Loucy (cell line): ENCODE data around the gene NUAK2.

Source experiments
- H2AFZ ChIP-seq: fragments of 200-600 bp; sonication (generic); 2 replicates; pipeline ENCODE4 v1.6.0; 2016; ENCODE audit warnings: antibody characterized with exemption, mild to moderate bottlenecking, low read length, moderate library complexity
- H3F3A ChIP-seq: fragments of 200-600 bp; 2 replicates; pipeline ENCODE4 v1.6.0; 2016; ENCODE audit warnings: antibody characterized with exemption, low read depth, mild to moderate bottlenecking
- H3K27me3 ChIP-seq: fragments of 200-600 bp; sonication (generic); 2 replicates; pipeline ENCODE4 v1.6.1; 2014; ENCODE audit warnings: low read length, mild to moderate bottlenecking; ENCODE audit not compliant: insufficient read depth, poor library complexity, severe bottlenecking
- H3K36me3 ChIP-seq: fragments of 200-600 bp; sonication (generic); 2 replicates; pipeline ENCODE4 v1.6.1; 2016; ENCODE audit warnings: low read length; ENCODE audit not compliant: insufficient read depth
- H3K4me1 ChIP-seq: fragments of 200-600 bp; sonication (generic); 2 replicates; pipeline ENCODE4 v1.5.1; 2014; ENCODE audit warnings: low read length, mild to moderate bottlenecking; ENCODE audit not compliant: insufficient read depth, poor library complexity, severe bottlenecking
- H3K4me2 ChIP-seq: fragments of 200-600 bp; sonication (generic); 2 replicates; pipeline ENCODE4 v1.6.0; 2014; ENCODE audit warnings: antibody characterized with exemption, low read length, low read depth, mild to moderate bottlenecking; ENCODE audit not compliant: poor library complexity, severe bottlenecking
- H3K4me3 ChIP-seq: fragments of 200-600 bp; sonication (generic); 2 replicates; pipeline ENCODE4 v1.5.1; 2014; ENCODE audit warnings: low read length, mild to moderate bottlenecking, mixed read lengths; ENCODE audit not compliant: poor library complexity, severe bottlenecking
- H3K79me2 ChIP-seq: fragments of 200-600 bp; sonication (generic); 2 replicates; pipeline ENCODE4 v1.6.1; 2014; ENCODE audit warnings: low read length; ENCODE audit not compliant: insufficient read depth
- H3K9ac ChIP-seq: fragments of 200-600 bp; sonication (generic); 2 replicates; pipeline ENCODE4 v1.6.0; 2014; ENCODE audit warnings: mild to moderate bottlenecking, low read depth, low read length, moderate library complexity; ENCODE audit not compliant: poor library complexity, severe bottlenecking
- H3K9me2 ChIP-seq: fragments of 200-600 bp; sonication (generic); replicated peaks from 2 replicates; pipeline ENCODE4 v1.6.1; 2016; ENCODE audit warnings: low read depth, low read length, mixed read lengths
- H3K9me3 ChIP-seq: fragments of 200-600 bp; sonication (generic); 2 replicates; pipeline ENCODE4 v1.6.1; 2014; ENCODE audit warnings: mild to moderate bottlenecking, antibody characterized with exemption, low read length, low read depth; ENCODE audit not compliant: insufficient read depth
- H4K20me1 ChIP-seq: fragments of 200-600 bp; sonication (generic); 2 replicates; pipeline ENCODE4 v1.6.0; 2014; ENCODE audit warnings: antibody characterized with exemption, low read length, mild to moderate bottlenecking; ENCODE audit not compliant: insufficient read depth, poor library complexity, severe bottlenecking
- EZH2phosphoT487 ChIP-seq: fragments of 200-600 bp; IDR thresholded peaks from 2 replicates; pipeline ENCODE4 v1.6.1; 2018; ENCODE audit warnings: antibody characterized with exemption, mild to moderate bottlenecking, moderate library complexity, borderline replicate concordance
- TF ChIP-seq, protein P1 (sequence below): fragments of 200-600 bp; sonication (generic); conservative IDR thresholded peaks from 2 replicates; pipeline ENCODE4 v1.5.1; 2014; ENCODE audit warnings: mild to moderate bottlenecking, antibody characterized with exemption, low read length

Gene NUAK2

DNA sequence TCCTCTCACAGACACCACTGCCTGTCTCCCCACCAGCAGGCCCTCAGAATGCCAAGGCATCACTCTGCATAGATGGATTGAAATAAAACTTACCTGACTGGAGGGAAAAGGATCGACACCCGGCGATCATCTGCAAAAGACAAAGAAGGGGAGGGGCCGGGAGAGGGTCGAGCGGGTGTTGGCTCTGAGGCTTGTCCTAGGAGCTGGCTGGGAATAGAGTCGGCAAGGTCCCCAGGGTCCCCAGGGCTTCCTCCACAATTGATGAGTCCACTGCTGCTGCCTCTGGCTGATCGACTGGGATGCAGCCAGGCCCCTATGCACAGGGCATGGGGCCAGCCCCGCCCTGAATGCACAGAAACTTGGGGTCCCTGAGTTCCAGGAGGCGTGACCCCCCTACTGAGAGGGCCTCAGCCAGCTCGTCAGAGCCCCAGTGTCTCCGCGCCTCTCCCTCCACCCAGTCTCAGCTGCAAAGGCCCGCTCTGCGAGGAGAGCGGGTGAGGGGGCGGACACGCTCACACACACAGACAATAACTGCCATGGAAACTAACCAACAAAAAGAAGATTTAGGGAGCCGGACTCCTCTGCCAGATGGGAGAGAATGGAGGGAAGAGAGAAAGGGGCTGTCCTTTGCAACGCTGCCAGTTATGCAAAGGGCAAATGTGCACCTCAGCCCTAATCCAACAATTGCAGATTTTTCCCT lies 35.0 kb upstream of the NUAK2 start, which contains the start of gene KLHDC8A:
TSS of gene KLHDC8A (minus strand) at position 483 of the 700 bp plus-strand sequence. CDS start 13,318 bp downstream, outside the sequence.
- Histone ChIP-seq H3K4me1 (no peaks in the 10 kb centered on the region), H3K79me2 (no peaks in the 10 kb centered on the region), H3K9me2 (no peaks in the 10 kb centered on the region), H3K9ac (no peak within 1 kb of the TSS), H3K4me3 (no peak within 1 kb of the TSS), H2AFZ (no peak within 1 kb of the TSS), H3K27me3 (no peaks in the 10 kb centered on the region), H3K4me2 (no peak within 1 kb of the TSS), H4K20me1 (no peaks in the 10 kb centered on the region), H3K9me3 (no peaks in the 10 kb centered on the region), H3F3A (no peaks in the 10 kb centered on the region), H3K36me3 (no peaks in the 10 kb centered on the region)
- TF ChIP-seq, protein P1, sequence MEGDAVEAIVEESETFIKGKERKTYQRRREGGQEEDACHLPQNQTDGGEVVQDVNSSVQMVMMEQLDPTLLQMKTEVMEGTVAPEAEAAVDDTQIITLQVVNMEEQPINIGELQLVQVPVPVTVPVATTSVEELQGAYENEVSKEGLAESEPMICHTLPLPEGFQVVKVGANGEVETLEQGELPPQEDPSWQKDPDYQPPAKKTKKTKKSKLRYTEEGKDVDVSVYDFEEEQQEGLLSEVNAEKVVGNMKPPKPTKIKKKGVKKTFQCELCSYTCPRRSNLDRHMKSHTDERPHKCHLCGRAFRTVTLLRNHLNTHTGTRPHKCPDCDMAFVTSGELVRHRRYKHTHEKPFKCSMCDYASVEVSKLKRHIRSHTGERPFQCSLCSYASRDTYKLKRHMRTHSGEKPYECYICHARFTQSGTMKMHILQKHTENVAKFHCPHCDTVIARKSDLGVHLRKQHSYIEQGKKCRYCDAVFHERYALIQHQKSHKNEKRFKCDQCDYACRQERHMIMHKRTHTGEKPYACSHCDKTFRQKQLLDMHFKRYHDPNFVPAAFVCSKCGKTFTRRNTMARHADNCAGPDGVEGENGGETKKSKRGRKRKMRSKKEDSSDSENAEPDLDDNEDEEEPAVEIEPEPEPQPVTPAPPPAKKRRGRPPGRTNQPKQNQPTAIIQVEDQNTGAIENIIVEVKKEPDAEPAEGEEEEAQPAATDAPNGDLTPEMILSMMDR, result no peak
- no peak for TF ChIP-seq EZH2phosphoT487

DNA sequence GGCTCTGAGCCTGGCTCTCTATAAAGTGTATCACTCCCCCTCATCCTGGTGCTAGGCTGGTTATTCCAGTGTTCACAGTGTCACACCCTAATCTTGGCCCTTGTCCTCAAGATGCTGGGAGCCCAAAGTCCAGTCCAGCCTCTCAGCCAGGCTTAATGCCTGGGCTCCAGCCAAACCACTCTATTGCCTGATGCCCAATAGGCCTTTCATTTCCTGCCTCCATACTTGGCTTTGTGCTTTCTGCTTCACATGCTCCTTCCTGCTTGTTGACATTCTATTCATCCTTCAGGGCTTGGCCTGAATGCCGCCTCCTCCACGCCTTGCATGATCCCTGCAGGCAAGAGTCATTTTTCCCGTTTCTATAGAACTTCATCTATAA lies 33.5 kb upstream of the NUAK2 start:
- no peak overlapping the region for H2AFZ ChIP-seq
- TF ChIP-seq, protein P1, result no peak
- TF ChIP-seq EZH2phosphoT487, result no peak
- no peaks in the 10 kb centered on the region for H3F3A ChIP-seq
- H3K9me2 ChIP-seq, result no peaks in the 10 kb centered on the region
- no peaks in the 10 kb centered on the region for H4K20me1 ChIP-seq
- H3K9ac ChIP-seq, result no peak overlapping the region
- no peak overlapping the region for H3K4me2 ChIP-seq
- H3K36me3 ChIP-seq, result no peaks in the 10 kb centered on the region
- H3K79me2 ChIP-seq, result no peaks in the 10 kb centered on the region
- H3K4me1 ChIP-seq, result no peaks in the 10 kb centered on the region
- H3K4me3 ChIP-seq, result no peak overlapping the region
- no peaks in the 10 kb centered on the region for H3K9me3 ChIP-seq
- no peaks in the 10 kb centered on the region for H3K27me3 ChIP-seq

DNA sequence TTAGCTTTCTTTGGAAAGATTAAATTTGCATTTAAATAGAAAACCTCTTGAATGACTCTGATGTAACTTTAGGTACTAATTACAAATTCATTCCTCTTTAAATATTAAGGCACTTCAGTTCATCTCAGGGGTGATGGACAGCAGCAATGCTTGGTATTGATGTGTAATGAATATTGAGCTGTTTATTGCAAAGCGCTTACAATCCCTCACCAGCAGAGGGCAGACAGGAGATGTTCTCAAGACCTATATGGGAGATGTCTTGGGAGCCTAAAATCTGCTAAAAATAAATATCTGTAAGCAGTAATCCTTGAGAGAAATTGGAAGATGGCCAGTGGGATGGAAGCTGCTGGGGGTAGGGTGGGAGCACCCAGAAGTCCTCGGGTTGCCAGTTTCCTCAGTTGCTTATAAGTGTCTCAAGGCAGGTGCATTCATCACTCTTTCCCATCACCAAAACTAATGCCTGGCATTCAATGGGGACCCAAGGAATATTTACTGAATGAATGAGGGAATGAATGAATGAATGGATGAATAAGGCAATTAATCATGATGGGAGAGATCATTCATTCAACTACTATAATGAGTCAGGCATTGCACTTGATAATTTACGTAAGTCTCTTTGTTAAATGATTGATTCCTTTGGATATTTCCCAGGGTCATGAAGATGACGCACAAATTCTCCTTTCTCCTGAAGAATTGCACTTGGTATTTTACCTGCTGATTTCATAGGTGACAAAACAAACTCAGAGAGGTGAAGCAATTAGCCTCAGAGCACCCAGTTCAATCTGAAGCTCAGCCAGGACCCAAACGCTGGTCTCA lies 32.9 kb upstream of the NUAK2 start:
- H3K4me2 ChIP-seq, result no peak overlapping the region
- no peak overlapping the region for H2AFZ ChIP-seq
- H3K36me3 ChIP-seq, result no peaks in the 10 kb centered on the region
- peaks cover under 1% of the 10 kb centered on the region for H3K4me1 ChIP-seq
- no peaks in the 10 kb centered on the region for H3F3A ChIP-seq
- H3K9me2 ChIP-seq, result no peaks in the 10 kb centered on the region
- H3K9ac ChIP-seq, result no peak overlapping the region
- H3K79me2 ChIP-seq, result no peaks in the 10 kb centered on the region
- no peaks in the 10 kb centered on the region for H3K27me3 ChIP-seq
- no peaks in the 10 kb centered on the region for H3K9me3 ChIP-seq
- TF ChIP-seq, protein P1, result peak; percentile 86
- no peak for TF ChIP-seq EZH2phosphoT487
- H3K4me3 ChIP-seq, result no peak overlapping the region
- no peaks in the 10 kb centered on the region for H4K20me1 ChIP-seq
